Spleen (tissue), 11 donors: Measurements from ENCODE around the gene SMAD5. TPM values are rescaled to one million over a fixed set of nuclear protein-coding genes. Genes with fewer than 3 reads are reported as not detected.

ENCODE experiments used
- DNase-seq: peaks from one replicate; pipeline ENCODE4 v3.0.0-alpha.2; 2020
- H3K27ac ChIP-seq, 8 donors: fragments of 200-600 bp; sonication (generic) in 7 of 8; 1 replicate in 4 of 8; 2 replicates in 4 of 8; pipeline versions ENCODE4 v1.5.0 to v1.8.0; 2016 to 2021; ENCODE audit warnings: inconsistent platforms in 4 of 8, mild to moderate bottlenecking in 4 of 8, moderate library complexity in 1 of 8
- H3K27me3 ChIP-seq, 7 donors: fragments of 200-600 bp; sonication (generic) in 6 of 7; replicated peaks in 1 of 7; 1 replicate in 4 of 7; 2 replicates in 3 of 7; pipeline versions ENCODE4 v1.5.0 to v1.8.0; 2016 to 2021; ENCODE audit warnings: inconsistent platforms in 3 of 7, mild to moderate bottlenecking in 1 of 7
- H3K36me3 ChIP-seq, 6 donors: fragments of 200-600 bp; sonication (generic) in 5 of 6; 1 replicate in 4 of 6; 2 replicates in 2 of 6; pipeline versions ENCODE4 v1.5.0 to v1.8.0; 2016 to 2021; ENCODE audit warnings: inconsistent platforms in 2 of 6
- H3K4me1 ChIP-seq, 6 donors: fragments of 200-600 bp; sonication (generic) in 5 of 6; 1 replicate in 3 of 6; 2 replicates in 3 of 6; pipeline versions ENCODE4 v1.5.0 to v1.8.0; 2016 to 2021; ENCODE audit warnings: inconsistent platforms in 3 of 6
- H3K4me3 ChIP-seq, 8 donors: fragments of 200-600 bp; sonication (generic) in 7 of 8; 1 replicate in 4 of 8; 2 replicates in 4 of 8; pipeline versions ENCODE4 v1.5.0 to v1.8.0; 2016 to 2021; ENCODE audit warnings: inconsistent platforms in 4 of 8, mild to moderate bottlenecking in 4 of 8, moderate library complexity in 2 of 8
- H3K9me3 ChIP-seq, 8 donors: fragments of 200-600 bp; sonication (generic) in 7 of 8; 1 replicate in 4 of 8; 2 replicates in 4 of 8; pipeline versions ENCODE4 v1.5.0 to v1.8.0; 2016 to 2021; ENCODE audit warnings: inconsistent platforms in 4 of 8
- CTCF ChIP-seq, 11 experiments: fragments of 200-600 bp in 7 of 11; fragments of 450-650 bp in 4 of 11; sonication (generic) in 4 of 11; IDR thresholded peaks in 8 of 11; conservative IDR thresholded peaks in 3 of 11; 1 replicate in 7 of 11; 2 replicates in 4 of 11; pipeline versions ENCODE4 v1.4.0 to v1.8.0; 2016 to 2021; ENCODE audit warnings: antibody characterized with exemption in 11 of 11, inconsistent platforms in 4 of 11, mild to moderate bottlenecking in 1 of 11
- POLR2A ChIP-seq, 3 donors: fragments of 450-650 bp; IDR thresholded peaks; one replicate each; pipeline ENCODE4 v1.5.1; 2017; ENCODE audit warnings: antibody characterized with exemption in 3 of 3, mild to moderate bottlenecking in 1 of 3
- POLR2AphosphoS5 ChIP-seq, 3 donors: sonication (generic); formaldehyde crosslinking; IDR thresholded peaks; one replicate each; pipeline ENCODE4 v1.5.1; 2017; ENCODE audit warnings: antibody characterized with exemption in 3 of 3
- WGBS, 5 donors: extraction: QIAGEN DNeasy Blood & Tissue Kit in 3 of 5; methylation state at CpG; one replicate each; pipeline versions ENCODE4 v1.1.5 to v1.1.7; 2013 to 2018; 5-methylcytosine and 5-hydroxymethylcytosine counted together
- intact Hi-C: fragments of 100-400 bp; cut with DNase I; formaldehyde crosslinking; loops from one replicate; pipeline ENCODE4 v1.15.0; 2023; ENCODE audit warnings: low total_unique reads
- polyA plus RNA-seq, 3 donors: library from polyadenylated mRNA; stranded (reverse); fragments of 200-250 nt; gene quantifications; one replicate each; pipeline ENCODE4 v1.2.1, GENCODE V29; 2013
- small RNA-seq, 4 donors: library from RNA; depleted of rRNA; stranded (forward); fragments of <200 nt; gene quantifications; one replicate each; pipeline ENCODE3, GENCODE V24; 2016
- total RNA-seq, 7 donors: library from RNA; depleted of rRNA in 3 of 7; stranded (reverse); fragments of >200 nt in 3 of 7; fragmentation: NEBNext Ultra II Directional in 4 of 7; extraction: Animal tissue kit (Norgen Biotek cat#: 25700) in 4 of 7; gene quantifications; one replicate each; pipeline versions ENCODE4 v1.1.0 to v1.2.1, GENCODE V29; 2016 to 2021
- donor health status: healthy with polysubstance abuse.
- donor health status: DM: no; HTN: no; CAD: no; lungs with moderate emphysema.
- donor health status: DM: no; HTN: no; CAD: no.
- donor health status: Bipolar disorder and iron deficiency.
- donor health status: healthy.
- donor health status: DM: no; HTN: no; CAD: no.
- donor health status: DM: yes; HTN: yes; CAD: no.

SMAD5 gene
- total and polyA plus RNA-seq, 10 donors: 5.3 to 70.4 (median 52.8) TPM

- Histone ChIP-seq H3K4me1 (no peaks in the 10 kb centered on the region), H3K27ac (no peak overlapping the region), H3K27me3 (peaks cover 0 to 47% (median 3%) of the 10 kb centered on the region in 7 donors), H3K4me3 (no peak overlapping the region), H3K36me3 (no peaks in the 10 kb centered on the region), H3K9me3 (no peaks in the 10 kb centered on the region)
- 36 to 46% (median 40%) methylated on average over 7 of the region's 7 CpGs for WGBS, 5 donors
- TF ChIP-seq POLR2A (IDR thresholded peaks at IDR 0.05): no peak
- no peak for TF ChIP-seq CTCF (IDR thresholded peaks at IDR 0.05 in 8 of 11, conservative IDR thresholded peaks at IDR 0.05 in 3 of 11)
- no peak for TF ChIP-seq POLR2AphosphoS5 (IDR thresholded peaks at IDR 0.05)
- intact Hi-C loops: no loop called here
- DNase-seq: no peak
These were observed 95.6 kb downstream of the SMAD5 start for GRCh38 chr5:136228136-136228757.

- TF ChIP-seq POLR2A (IDR thresholded peaks at IDR 0.05) (no peak), CTCF (IDR thresholded peaks at IDR 0.05 in 8 of 11, conservative IDR thresholded peaks at IDR 0.05 in 3 of 11) (no peak), POLR2AphosphoS5 (IDR thresholded peaks at IDR 0.05) (no peak)
- DNase-seq: no peak
- H3K4me3 ChIP-seq: no peak overlapping the region
- H3K9me3 ChIP-seq: no peaks in the 10 kb centered on the region
- H3K4me1 ChIP-seq: no peaks in the 10 kb centered on the region
- intact Hi-C loops: no loop called here
- H3K27ac ChIP-seq: no peak overlapping the region
- H3K36me3 ChIP-seq: no peaks in the 10 kb centered on the region
- H3K27me3 ChIP-seq: peaks cover 0 to 38% (median 3%) of the 10 kb centered on the region in 7 donors
- 23 to 44% (median 28%) methylated on average over 1 of the region's 1 CpG for WGBS, 5 donors
These were observed 97.5 kb downstream of the SMAD5 start for GRCh38 chr5:136230176-136230575.

GRCh38 chr5:136232316-136232715 is 99.7 kb downstream of the SMAD5 start:
- Histone ChIP-seq H3K27ac (no peak overlapping the region), H3K4me1 (no peaks in the 10 kb centered on the region), H3K27me3 (peaks cover 0 to 27% (median 3%) of the 10 kb centered on the region in 7 donors), H3K36me3 (no peaks in the 10 kb centered on the region), H3K9me3 (no peaks in the 10 kb centered on the region), H3K4me3 (no peak overlapping the region)
- no peak for TF ChIP-seq POLR2A (IDR thresholded peaks at IDR 0.05)
- TF ChIP-seq CTCF (IDR thresholded peaks at IDR 0.05 in 8 of 11, conservative IDR thresholded peaks at IDR 0.05 in 3 of 11): no peak
- no peak for TF ChIP-seq POLR2AphosphoS5 (IDR thresholded peaks at IDR 0.05)
- WGBS, 5 donors: 74 to 83% (median 78%) methylated on average over 6 of the region's 6 CpGs
- intact Hi-C loops: no loop called here
- no peak for DNase-seq

Small RNAs within 50 kb of the gene (small RNA-seq; reads per million reads assigned to genes)
- gene RF02173 (0 reads per million in 4 donors), gene RF02175 (0 reads per million in 4 donors), gene RF02176 (0 reads per million in 4 donors)

Other genes starting within 250 kb of the SMAD5 start
- gene IL9, start 237.0 kb upstream of the SMAD5 start, total RNA-seq: not detected
- gene IL9, start 237.0 kb upstream of the SMAD5 start, polyA plus RNA-seq: not detected
- not detected for gene LECT2, start 177.9 kb upstream of the SMAD5 start, total RNA-seq
- gene LECT2, start 177.9 kb upstream of the SMAD5 start, polyA plus RNA-seq: not detected
- gene TGFBI, start 103.9 kb upstream of the SMAD5 start, total RNA-seq: 100 to 1,000 TPM; 126 to 214 (median 157) TPM
- 10 to 100 TPM; 31.0 to 59.5 (median 56.9) TPM for gene TGFBI, start 103.9 kb upstream of the SMAD5 start, polyA plus RNA-seq
- under 1 TPM in 1 of 7 donors, not detected in 6; 0.37 TPM for gene SMIM32, start 60.3 kb downstream of the SMAD5 start, total RNA-seq
- gene SMIM32, start 60.3 kb downstream of the SMAD5 start, polyA plus RNA-seq: not detected
- not detected for gene TRPC7, start 232.7 kb downstream of the SMAD5 start, total RNA-seq
- not detected for gene TRPC7, start 232.7 kb downstream of the SMAD5 start, polyA plus RNA-seq